ENCODE results near the gene STEAP3.

The STEAP3 gene

DNA sequence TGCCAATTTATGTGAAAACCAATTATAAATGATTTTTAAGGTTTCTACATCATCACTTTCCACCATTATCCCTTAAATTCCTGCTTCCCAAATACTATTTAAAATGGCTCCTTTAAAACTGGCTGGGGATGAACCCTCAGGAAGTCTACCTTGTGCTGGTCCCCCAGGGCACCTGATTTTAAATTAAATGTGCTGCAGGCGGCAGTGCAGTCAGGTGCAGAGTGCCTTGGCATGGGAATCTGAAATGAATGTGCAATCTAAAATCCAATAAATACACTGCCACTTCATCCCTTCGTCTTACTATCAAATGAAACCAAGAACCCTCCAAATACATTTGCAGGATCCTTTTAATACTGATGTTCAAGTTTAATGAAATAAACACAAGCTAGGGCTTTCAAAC, 81.2 kb downstream of the STEAP3 start:
- no peak for DNase-seq

DNA sequence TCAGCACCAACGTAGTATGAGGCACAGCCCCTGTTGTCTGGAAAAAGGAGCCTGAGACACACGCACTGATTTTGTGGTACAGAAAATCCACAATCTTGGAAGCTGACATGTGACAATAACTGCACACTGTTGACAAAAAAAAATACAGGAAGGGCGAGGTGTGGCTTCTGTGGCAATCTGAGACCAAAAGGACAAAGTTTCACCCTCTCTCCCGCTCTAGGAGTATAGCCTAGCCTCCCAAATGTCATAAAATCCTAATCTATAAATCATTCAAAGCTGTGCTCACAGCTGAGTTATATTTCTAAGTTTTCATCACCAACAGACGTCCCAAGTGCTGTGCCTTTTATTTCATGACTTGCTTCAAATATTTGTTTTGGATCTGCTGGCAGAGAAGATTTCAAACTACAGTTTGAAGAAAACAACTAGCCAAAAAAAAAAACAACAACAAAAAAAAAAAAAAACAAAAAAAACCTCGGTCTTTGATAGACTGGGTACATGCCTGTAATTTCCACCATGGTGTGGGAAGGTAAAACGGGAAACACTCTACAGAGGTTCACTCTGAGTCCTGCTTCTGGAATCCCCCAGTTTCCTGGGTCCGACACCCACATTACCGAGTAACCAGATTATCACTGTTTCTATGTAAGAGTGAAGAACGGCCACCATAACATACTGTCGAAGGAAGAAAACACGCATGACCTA, 82.0 kb downstream of the STEAP3 start:
- DNase-seq, result no peak

DNA sequence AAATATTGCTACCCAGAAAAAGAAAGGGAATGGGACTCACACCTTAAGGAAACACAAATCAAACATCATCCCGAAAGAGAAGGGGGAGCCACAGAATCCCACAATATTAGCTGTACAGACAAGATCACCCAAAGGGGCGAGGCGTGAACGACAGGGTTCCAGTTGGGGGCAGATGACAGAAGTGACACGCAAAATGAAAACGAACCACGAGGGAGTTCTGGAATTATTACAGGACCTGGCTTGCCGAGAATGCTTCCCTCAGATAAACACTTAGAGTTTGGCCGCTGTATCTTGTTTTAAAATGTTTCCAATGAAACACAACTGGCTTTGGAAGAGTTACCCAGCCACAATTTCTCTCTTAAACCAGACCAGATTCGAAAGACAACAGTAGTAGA, 82.6 kb downstream of the STEAP3 start:
- no peak for DNase-seq

- DNase-seq, result no peak
Measured at GRCh38 chr2:119307419-119308140, 83.9 kb downstream of the STEAP3 start.

- no peak for DNase-seq
Measured at GRCh38 chr2:119308793-119309330, 85.2 kb downstream of the STEAP3 start.

DNA sequence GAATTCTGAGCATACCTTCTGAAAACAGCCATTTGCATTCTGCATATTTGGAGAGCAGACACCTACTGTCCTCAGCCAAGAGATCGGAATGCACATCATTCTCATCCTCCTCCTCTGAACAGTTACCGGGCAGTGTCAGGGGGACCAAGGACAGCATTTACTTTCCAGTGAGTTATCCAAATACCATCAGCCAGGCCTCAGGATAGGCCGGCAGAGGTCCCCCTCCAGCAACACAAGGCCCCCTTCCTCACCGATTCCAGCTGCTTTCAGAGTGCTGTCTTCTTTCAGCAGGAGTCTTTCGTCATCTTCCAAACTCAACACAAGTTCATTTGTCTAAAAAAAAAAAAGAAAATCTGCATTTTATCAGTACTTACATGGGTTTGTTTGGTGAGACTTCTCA, 87.7 kb downstream of the STEAP3 start:
- no peak for DNase-seq

GRCh38 chr2:119311831-119312230, 88.2 kb downstream of the STEAP3 start:
- no peak for DNase-seq
